Testis (tissue), 3 donors: ENCODE results near the gene PLCXD3. TPM values are rescaled to one million over a fixed set of nuclear protein-coding genes. Genes with fewer than 3 reads are reported as not detected.

Experiments
- DNase-seq: peaks from one replicate; pipeline ENCODE4 v3.0.0-alpha.2; 2019
- H3K27ac ChIP-seq, 2 donors: fragments of 200-600 bp; sonication (generic); one replicate each; pipeline ENCODE4 v1.5.1; 2019
- H3K27me3 ChIP-seq: fragments of 200-600 bp; sonication (generic); one replicate; pipeline ENCODE4 v1.5.1; 2019
- H3K36me3 ChIP-seq: fragments of 200-600 bp; sonication (generic); one replicate; pipeline ENCODE4 v1.5.1; 2017; ENCODE audit warnings: low read depth; ENCODE audit errors: missing control alignments
- H3K4me1 ChIP-seq: fragments of 200-600 bp; sonication (generic); one replicate; pipeline ENCODE4 v1.5.1; 2019
- H3K4me3 ChIP-seq, 2 donors: fragments of 200-600 bp; sonication (generic); one replicate each; pipeline ENCODE4 v1.5.1; 2017 to 2019
- H3K9me3 ChIP-seq: fragments of 200-600 bp; sonication (generic); one replicate; pipeline ENCODE4 v1.5.1; 2017
- POLR2A ChIP-seq: fragments of 450-650 bp; IDR thresholded peaks from one replicate; pipeline ENCODE4 v1.6.1; 2017; ENCODE audit warnings: antibody characterized with exemption, mild to moderate bottlenecking, moderate library complexity
- WGBS, 2 donors: methylation state at CpG; one replicate each; pipeline ENCODE4 v1.1.5; 2018; 5-methylcytosine and 5-hydroxymethylcytosine counted together
- intact Hi-C: fragments of 100-400 bp; cut with DNase I; formaldehyde crosslinking; loops from one replicate; pipeline ENCODE4 v1.15.1; 2023; ENCODE audit warnings: low total_unique reads
- polyA plus RNA-seq: library from polyadenylated mRNA; stranded (reverse); fragments of 350-450 nt; fragmentation: Illumina TruSeq; extraction: RNeasy Lipid Tissue Mini Kit (QIAGEN cat#74804); gene quantifications from one replicate; pipeline ENCODE4 v1.2.3, GENCODE V29; 2014; ENCODE audit warnings: low read depth, low replicate concordance; ENCODE audit not compliant: insufficient read depth
- total RNA-seq, 2 donors: library from RNA; depleted of rRNA; stranded (reverse); fragments of >200 nt; gene quantifications; one replicate each; pipeline ENCODE4 v1.2.3, GENCODE V29; 2016
- TF ChIP-seq, protein P1 (sequence below), 3 experiments: fragments of 450-650 bp in 2 of 3; fragments of 200-600 bp in 1 of 3; sonication (generic) in 1 of 3; IDR thresholded peaks; one replicate each; pipeline ENCODE4 v1.5.1; 2016 to 2019; ENCODE audit warnings: antibody characterized with exemption in 3 of 3, mild to moderate bottlenecking in 2 of 3, moderate library complexity in 1 of 3

The PLCXD3 gene
- total and polyA plus RNA-seq, 3 donors from 2014 or later: 0.78 to 1.8 (median 1.7) TPM

DNA sequence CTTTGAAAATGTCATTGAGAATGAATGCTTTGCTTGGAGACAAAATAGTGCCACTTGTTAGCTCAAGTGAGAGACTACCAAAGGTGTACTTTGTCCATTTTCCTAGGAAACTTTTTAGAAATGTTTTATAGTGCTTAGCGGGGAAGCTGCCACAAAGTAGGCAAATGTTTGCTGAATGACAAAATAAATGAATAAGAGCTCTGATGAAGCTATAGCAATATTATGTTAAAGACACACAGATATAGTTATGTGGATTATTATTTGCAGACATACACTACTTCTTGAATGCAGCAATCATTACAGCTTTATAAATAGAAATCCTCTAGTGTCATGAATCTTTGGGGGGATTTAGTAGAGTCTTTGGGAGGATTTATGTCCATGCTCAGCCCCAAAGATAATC is 204.4 kb downstream of the PLCXD3 start:
- H3K4me3 ChIP-seq: no peak overlapping the region

DNA sequence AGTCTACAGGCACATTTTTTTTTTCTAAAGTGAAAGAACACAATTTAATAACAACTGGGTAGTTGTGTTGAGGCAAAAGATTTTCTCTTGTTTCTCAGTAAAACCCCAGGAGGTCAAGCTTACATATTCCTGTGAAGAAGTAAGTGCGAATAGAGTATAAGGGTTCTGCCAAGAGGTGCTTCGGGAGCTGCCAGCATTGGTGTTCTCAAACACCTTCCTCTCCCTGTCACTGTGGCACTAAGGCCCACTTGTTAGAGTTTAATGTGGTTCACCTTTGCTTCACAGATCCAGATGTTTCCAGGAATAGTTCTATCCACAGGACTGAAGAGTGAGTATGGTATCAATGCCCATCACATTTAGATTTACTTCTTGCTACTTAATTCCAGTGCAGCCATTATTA is 205.3 kb downstream of the PLCXD3 start:
- 86 to 92% methylated on average over 2 of the region's 2 CpGs for WGBS, 2 donors
- no peak overlapping the region for H3K27ac ChIP-seq
- no peak for DNase-seq
- intact Hi-C loops: no loop called here
- no peak for TF ChIP-seq POLR2A
- TF ChIP-seq, protein P1, sequence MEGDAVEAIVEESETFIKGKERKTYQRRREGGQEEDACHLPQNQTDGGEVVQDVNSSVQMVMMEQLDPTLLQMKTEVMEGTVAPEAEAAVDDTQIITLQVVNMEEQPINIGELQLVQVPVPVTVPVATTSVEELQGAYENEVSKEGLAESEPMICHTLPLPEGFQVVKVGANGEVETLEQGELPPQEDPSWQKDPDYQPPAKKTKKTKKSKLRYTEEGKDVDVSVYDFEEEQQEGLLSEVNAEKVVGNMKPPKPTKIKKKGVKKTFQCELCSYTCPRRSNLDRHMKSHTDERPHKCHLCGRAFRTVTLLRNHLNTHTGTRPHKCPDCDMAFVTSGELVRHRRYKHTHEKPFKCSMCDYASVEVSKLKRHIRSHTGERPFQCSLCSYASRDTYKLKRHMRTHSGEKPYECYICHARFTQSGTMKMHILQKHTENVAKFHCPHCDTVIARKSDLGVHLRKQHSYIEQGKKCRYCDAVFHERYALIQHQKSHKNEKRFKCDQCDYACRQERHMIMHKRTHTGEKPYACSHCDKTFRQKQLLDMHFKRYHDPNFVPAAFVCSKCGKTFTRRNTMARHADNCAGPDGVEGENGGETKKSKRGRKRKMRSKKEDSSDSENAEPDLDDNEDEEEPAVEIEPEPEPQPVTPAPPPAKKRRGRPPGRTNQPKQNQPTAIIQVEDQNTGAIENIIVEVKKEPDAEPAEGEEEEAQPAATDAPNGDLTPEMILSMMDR (IDR thresholded peaks at IDR 0.05): no peak
- H3K9me3 ChIP-seq: no peaks in the 10 kb centered on the region
- no peak overlapping the region for H3K4me3 ChIP-seq
- H3K27me3 ChIP-seq: no peaks in the 10 kb centered on the region
- no peaks in the 10 kb centered on the region for H3K4me1 ChIP-seq
- H3K36me3 ChIP-seq: no peaks in the 10 kb centered on the region

More for the DNA sequence above, 204.4 kb downstream of the PLCXD3 start:
- Histone ChIP-seq H3K27ac (no peak overlapping the region), H3K27me3 (no peaks in the 10 kb centered on the region), H3K4me1 (no peaks in the 10 kb centered on the region), H3K9me3 (no peaks in the 10 kb centered on the region), H3K36me3 (no peaks in the 10 kb centered on the region)
- TF ChIP-seq POLR2A: no peak
- TF ChIP-seq, protein P1 (IDR thresholded peaks at IDR 0.05): no peak
- DNase-seq: no peak
- intact Hi-C loops: no loop called here
- 95 to 98% methylated on average over 1 of the region's 1 CpG for WGBS, 2 donors

DNA sequence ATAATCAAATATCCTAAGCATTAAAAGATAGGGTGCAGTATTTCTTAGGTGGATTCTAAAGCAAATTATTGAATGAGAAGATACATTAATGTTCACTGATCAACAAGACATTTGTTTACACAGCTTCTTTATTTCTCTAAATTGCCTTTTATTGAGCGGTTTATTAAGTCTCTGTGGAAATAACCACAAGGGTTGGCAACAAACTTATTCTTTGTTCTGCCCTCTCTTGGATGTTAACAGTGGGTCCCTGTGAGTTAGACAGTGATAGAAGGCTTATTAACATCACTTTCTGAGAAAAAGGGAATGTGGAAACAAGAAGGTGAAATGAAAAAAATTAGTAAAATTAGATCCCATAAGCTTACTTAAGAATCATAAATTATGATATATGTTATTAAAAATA is 214.3 kb downstream of the PLCXD3 start:
- Histone ChIP-seq H3K36me3 (no peaks in the 10 kb centered on the region), H3K27me3 (no peaks in the 10 kb centered on the region), H3K27ac (no peak overlapping the region), H3K4me1 (no peaks in the 10 kb centered on the region), H3K9me3 (no peaks in the 10 kb centered on the region), H3K4me3 (no peak overlapping the region)
- TF ChIP-seq POLR2A: no peak
- TF ChIP-seq, protein P1 (IDR thresholded peaks at IDR 0.05): no peak
- 87 to 93% methylated on average over 1 of the region's 1 CpG for WGBS, 2 donors
- intact Hi-C loops: no loop called here
- no peak for DNase-seq

DNA sequence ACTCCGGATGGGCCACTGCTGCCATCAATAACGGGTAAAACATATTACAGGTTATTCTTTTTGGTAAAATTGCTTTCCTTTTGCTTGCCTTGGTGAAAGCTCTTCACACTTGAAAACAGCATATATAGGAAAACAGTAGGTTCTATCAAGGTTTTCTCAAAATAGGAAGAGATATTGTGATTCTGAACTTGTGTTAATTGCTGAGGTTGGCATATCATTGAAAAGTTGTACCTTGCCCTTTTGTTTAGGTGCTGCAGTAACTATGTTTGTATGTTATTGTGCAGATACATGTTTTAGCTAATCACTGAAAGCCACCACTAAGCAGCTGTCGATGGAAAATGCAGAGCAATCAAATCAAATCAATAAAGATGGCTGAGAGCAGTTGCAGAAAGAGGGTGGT is 219.1 kb downstream of the PLCXD3 start:
- H3K4me1 ChIP-seq: no peaks in the 10 kb centered on the region
- no peak for DNase-seq
- no peaks in the 10 kb centered on the region for H3K9me3 ChIP-seq
- no peak for TF ChIP-seq POLR2A
- TF ChIP-seq, protein P1 (IDR thresholded peaks at IDR 0.05): no peak
- no peaks in the 10 kb centered on the region for H3K36me3 ChIP-seq
- H3K27me3 ChIP-seq: no peaks in the 10 kb centered on the region
- intact Hi-C loops: no loop called here
- H3K27ac ChIP-seq: no peak overlapping the region
- WGBS, 2 donors: 96 to 100% methylated on average over 3 of the region's 3 CpGs
- H3K4me3 ChIP-seq: no peak overlapping the region

DNA sequence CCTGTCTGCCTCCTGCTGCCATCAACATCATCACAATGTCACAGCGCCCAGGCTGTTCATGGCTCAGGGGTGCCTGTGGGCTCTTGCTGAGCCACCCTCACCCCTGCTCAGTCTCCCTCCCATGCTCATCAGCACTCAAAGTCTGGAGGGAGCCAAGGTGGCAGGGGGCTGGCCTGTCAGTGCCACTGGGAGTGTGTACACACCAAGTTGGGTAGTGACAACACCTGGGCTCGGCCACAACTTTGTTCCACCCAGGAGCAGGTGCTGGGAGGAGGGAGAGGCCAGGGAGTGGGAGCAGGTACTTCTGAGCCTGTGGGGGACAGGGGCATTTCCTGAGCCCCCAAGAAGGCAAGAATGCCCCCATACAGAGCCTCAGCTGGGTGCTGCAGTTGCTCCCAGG is 219.6 kb downstream of the PLCXD3 start:
- Histone ChIP-seq H3K9me3 (no peaks in the 10 kb centered on the region), H3K36me3 (no peaks in the 10 kb centered on the region), H3K4me1 (no peaks in the 10 kb centered on the region), H3K27me3 (no peaks in the 10 kb centered on the region), H3K27ac (no peak overlapping the region), H3K4me3 (no peak overlapping the region)
- intact Hi-C loops: no loop called here
- DNase-seq: no peak
- 96 to 100% methylated on average over 1 to 2 of the region's 2 CpGs for WGBS, 2 donors
- no peak for TF ChIP-seq POLR2A
- TF ChIP-seq, protein P1 (IDR thresholded peaks at IDR 0.05): no peak
